RWPE2 (cell line): ENCODE measurements around the gene PDE8A.

Experiments used
- ATAC-seq: fragments of 200-7000 bp; cut with Tn5 transposase; 3 replicates; pipeline ENCODE4 v1.9.1; 2021; ENCODE audit warnings: low read depth
- DNase-seq: peaks from one replicate; pipeline ENCODE4 v3.0.0-alpha.2; 2020; ENCODE audit warnings: low spot score
- H3K27ac ChIP-seq: fragments of 450-650 bp; 2 replicates; pipeline ENCODE4 v1.5.1; 2017; ENCODE audit warnings: mild to moderate bottlenecking; ENCODE audit not compliant: poor library complexity, severe bottlenecking
- H3K27me3 ChIP-seq: fragments of 250-450 bp; sonication (Bioruptor Pico); 2 replicates; pipeline ENCODE4 v1.5.1; 2021; ENCODE audit warnings: mild to moderate bottlenecking, moderate library complexity; ENCODE audit not compliant: insufficient read depth, poor library complexity, severe bottlenecking
- H3K36me3 ChIP-seq: fragments of 250-450 bp; sonication (Bioruptor Pico); 2 replicates; pipeline ENCODE4 v1.5.1; 2020; ENCODE audit warnings: low read depth, mild to moderate bottlenecking, moderate library complexity
- H3K4me1 ChIP-seq: fragments of 250-450 bp; sonication (Bioruptor Pico); 2 replicates; pipeline ENCODE4 v1.5.1; 2021; ENCODE audit warnings: mild to moderate bottlenecking, moderate library complexity; ENCODE audit not compliant: insufficient read depth, poor library complexity, severe bottlenecking
- H3K4me3 ChIP-seq: fragments of 250-450 bp; sonication (Bioruptor Pico); 2 replicates; pipeline ENCODE4 v1.5.1; 2021; ENCODE audit warnings: mild to moderate bottlenecking, moderate library complexity; ENCODE audit not compliant: severe bottlenecking
- H3K9me3 ChIP-seq: fragments of 250-450 bp; sonication (Bioruptor Pico); 2 replicates; pipeline ENCODE4 v1.5.1; 2021; ENCODE audit warnings: mild to moderate bottlenecking, moderate library complexity; ENCODE audit not compliant: severe bottlenecking
- CTCF ChIP-seq: fragments of 450-650 bp; IDR thresholded peaks from one replicate; pipeline ENCODE4 v1.5.1; 2017; ENCODE audit warnings: mild to moderate bottlenecking, moderate library complexity; ENCODE audit not compliant: poor library complexity, severe bottlenecking

The PDE8A gene

GRCh38 chr15:85154061-85154460, 172.4 kb downstream of the PDE8A start:
- Histone ChIP-seq H3K27ac (no peak overlapping the region), H3K4me1 (no peaks in the 10 kb centered on the region), H3K9me3 (no peaks in the 10 kb centered on the region), H3K36me3 (no peaks in the 10 kb centered on the region), H3K4me3 (no peak overlapping the region), H3K27me3 (no peaks in the 10 kb centered on the region)
- TF ChIP-seq CTCF = no peak
- ATAC-seq (0 out of 3 replicates have a peak, but pooled peaks have one; percentile 37), DNase-seq (no peak)

DNA sequence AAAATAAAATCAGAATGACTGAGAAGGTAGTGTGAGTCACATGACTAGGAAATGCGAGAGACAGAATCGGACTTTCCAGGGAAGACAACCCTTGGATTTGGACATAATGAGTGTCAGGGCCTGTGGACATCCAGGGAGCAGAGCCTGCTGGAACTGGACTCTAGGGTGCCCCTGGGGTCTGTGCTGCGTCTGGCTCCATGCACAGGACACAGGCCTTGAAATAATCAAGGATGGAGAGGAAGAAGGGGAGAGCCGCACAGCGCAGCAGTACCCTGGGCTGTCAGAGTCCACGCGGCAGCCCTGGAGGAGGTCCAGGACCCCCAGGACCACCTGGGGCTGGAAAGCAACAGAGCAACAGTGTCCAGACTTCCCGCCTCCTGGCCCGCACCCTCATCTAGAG, 173.7 kb downstream of the PDE8A start:
- H3K36me3 ChIP-seq = no peaks in the 10 kb centered on the region
- TF ChIP-seq CTCF = no peak
- H3K27ac ChIP-seq = no peak overlapping the region
- H3K9me3 ChIP-seq = no peaks in the 10 kb centered on the region
- H3K27me3 ChIP-seq = no peaks in the 10 kb centered on the region
- DNase-seq = no peak
- H3K4me1 ChIP-seq = no peaks in the 10 kb centered on the region
- no peak for ATAC-seq
- no peak overlapping the region for H3K4me3 ChIP-seq

DNA sequence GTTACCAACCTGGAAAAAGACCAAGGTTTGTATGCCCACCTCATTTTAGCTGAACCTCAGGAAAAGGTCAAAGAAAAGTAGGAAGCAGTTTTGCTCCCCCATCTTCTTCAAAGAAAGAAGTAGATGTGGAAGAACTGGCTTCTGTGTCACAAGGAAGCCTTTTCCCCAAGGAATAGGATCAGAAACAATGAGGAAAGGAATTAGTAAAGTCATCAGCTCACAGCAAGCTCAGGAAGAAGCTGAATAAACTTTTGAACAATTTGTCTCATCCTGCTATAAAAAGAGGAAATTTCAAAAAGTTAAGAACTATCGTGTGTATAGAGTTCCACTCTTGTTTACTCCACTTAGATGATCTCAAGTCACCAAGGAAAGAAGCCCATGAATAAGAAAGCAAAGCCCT, 174.2 kb downstream of the PDE8A start:
- no peak for ATAC-seq
- no peaks in the 10 kb centered on the region for H3K9me3 ChIP-seq
- no peak for TF ChIP-seq CTCF

DNA sequence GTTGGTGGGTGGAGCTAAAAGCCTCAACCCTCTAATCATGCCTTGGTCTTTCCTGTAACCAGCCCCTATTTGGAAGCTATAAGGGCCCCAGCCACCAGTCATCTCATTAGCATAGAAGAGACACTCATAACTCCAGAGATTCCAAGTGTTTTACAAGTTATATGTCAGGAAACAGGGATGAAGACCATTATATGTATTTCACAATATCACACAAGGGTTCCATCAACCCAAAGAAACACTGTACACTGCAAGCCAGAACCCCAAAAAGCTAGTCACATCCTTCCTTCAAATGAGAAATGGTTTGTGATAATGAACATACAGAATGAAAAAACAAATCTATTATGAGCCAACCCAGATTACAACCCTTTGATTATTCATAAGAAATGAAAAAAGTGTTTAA, 175.7 kb downstream of the PDE8A start:
- no peak overlapping the region for H3K27ac ChIP-seq
- no peak for TF ChIP-seq CTCF
- DNase-seq = no peak
- H3K9me3 ChIP-seq = no peaks in the 10 kb centered on the region
- H3K27me3 ChIP-seq = no peaks in the 10 kb centered on the region
- H3K4me3 ChIP-seq = no peak overlapping the region
- ATAC-seq = no peak
- no peaks in the 10 kb centered on the region for H3K36me3 ChIP-seq
- H3K4me1 ChIP-seq = no peaks in the 10 kb centered on the region

More for the DNA sequence above, 174.2 kb downstream of the PDE8A start:
- Histone ChIP-seq H3K27me3 (no peaks in the 10 kb centered on the region), H3K4me1 (no peaks in the 10 kb centered on the region), H3K4me3 (no peak overlapping the region), H3K27ac (no peak overlapping the region), H3K36me3 (no peaks in the 10 kb centered on the region)
- DNase-seq = no peak

GRCh38 chr15:85162237-85162636, 180.6 kb downstream of the PDE8A start:
- no peak for TF ChIP-seq CTCF
- Histone ChIP-seq H3K27me3 (no peaks in the 10 kb centered on the region), H3K4me3 (no peak overlapping the region), H3K27ac (no peak overlapping the region), H3K36me3 (no peaks in the 10 kb centered on the region), H3K9me3 (no peaks in the 10 kb centered on the region), H3K4me1 (no peaks in the 10 kb centered on the region)
- DNase-seq (no peak), ATAC-seq (no peak)
